Epithelial cell of proximal tubule (primary cell): Measurements from ENCODE around the gene BBS9. TPM values are rescaled to one million over a fixed set of nuclear protein-coding genes. Genes with fewer than 3 reads are reported as not detected.

Experiments used
- DNase-seq: peaks from one replicate; pipeline ENCODE4 v3.0.0-alpha.2; 2011; ENCODE audit warnings: low read depth
- H3K4me3 ChIP-seq: 2 replicates; pipeline ENCODE4 v1.5.1; 2011; ENCODE audit warnings: low read depth, mild to moderate bottlenecking, low read length
- CTCF ChIP-seq: conservative IDR thresholded peaks from 2 replicates; pipeline ENCODE4 v1.5.1; 2012; ENCODE audit warnings: low read depth, mild to moderate bottlenecking, low read length
- total RNA-seq: library from RNA; depleted of rRNA; stranded (reverse); fragments of >200 nt; gene quantifications from 2 replicates; pipeline ENCODE4 v1.2.3, GENCODE V29; 2015

BBS9 gene
- total RNA-seq, 1 donor from 2014 or later = 4.4 TPM

DNA sequence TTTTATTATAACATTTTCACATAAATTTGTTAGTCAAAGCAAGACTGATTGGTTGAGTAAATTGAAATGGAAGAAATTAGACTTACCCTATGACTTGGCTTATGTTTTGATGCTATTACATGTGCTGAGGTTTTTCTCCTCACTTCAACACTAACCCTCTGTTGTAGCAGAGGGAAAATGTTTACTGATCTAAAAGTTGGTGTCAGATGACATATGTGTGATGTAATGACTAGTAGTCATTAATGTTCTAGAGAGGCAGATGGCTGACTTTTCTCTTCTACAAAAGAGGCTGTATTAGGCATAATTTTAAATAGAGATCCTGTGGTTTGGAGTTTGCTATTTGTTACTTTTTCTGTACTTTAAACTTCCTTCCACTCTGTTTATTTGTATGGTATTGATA is 266.0 kb downstream of the BBS9 start:
- TF ChIP-seq CTCF = no peak
- DNase-seq = no peak
- H3K4me3 ChIP-seq = no peak overlapping the region

DNA sequence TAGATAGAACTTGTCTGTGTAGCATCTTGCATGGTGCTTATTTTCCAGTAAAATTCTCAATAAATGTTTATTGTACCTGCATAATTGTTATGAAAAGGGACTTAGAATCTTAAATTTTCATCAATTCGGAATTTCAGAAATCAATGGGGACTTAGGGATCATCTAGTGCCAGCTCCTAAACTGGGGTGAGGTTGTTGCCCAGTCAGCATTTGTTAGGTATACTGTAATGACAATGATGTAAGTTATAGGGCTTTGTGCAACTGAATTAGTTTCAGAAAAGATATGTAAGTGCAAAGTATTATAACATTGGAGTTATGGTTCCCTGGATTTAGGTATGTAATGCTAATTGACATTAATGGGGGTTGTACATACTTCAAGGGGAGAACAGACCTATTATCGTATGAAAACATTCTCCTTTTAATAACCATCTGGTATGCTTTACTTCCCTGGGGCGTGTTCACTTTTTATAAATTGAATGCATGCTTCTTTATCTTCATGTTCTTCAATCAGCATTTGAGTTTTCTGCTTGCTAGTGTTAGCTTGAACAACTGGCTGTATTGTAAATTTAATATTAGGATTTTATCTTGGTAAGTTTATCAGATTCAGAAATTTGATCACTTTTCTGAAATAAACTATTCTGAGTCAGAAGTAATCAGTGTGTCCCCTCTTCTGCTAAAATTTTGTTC is 270.3 kb downstream of the BBS9 start:
- DNase-seq = no peak
- no peak for TF ChIP-seq CTCF
- H3K4me3 ChIP-seq = no peak overlapping the region

- H3K4me3 ChIP-seq = no peak overlapping the region
- TF ChIP-seq CTCF = no peak
- no peak for DNase-seq
These were observed 270.8 kb downstream of the BBS9 start for GRCh38 chr7:33400214-33400538.

DNA sequence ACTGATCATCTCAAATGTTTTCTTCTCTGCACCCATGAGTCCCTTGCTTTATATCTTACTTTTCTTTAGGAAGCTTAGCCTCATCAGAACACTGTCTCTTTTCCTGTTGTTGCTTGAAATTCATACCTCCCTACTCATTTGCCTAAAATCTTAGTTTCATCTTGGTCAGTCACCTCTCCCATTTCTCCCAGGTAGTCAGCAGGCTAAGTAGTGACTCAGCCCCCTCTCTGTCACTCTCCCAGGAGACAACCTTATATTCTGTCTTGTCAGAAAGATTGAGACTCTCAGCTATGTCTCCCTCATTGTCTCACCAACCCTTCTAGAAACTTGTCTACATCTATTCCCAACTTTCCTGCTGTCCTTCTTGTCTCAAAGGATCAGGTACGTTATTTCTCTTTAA is 280.9 kb downstream of the BBS9 start:
- no peak for DNase-seq
- H3K4me3 ChIP-seq = no peak overlapping the region
- no peak for TF ChIP-seq CTCF

DNA sequence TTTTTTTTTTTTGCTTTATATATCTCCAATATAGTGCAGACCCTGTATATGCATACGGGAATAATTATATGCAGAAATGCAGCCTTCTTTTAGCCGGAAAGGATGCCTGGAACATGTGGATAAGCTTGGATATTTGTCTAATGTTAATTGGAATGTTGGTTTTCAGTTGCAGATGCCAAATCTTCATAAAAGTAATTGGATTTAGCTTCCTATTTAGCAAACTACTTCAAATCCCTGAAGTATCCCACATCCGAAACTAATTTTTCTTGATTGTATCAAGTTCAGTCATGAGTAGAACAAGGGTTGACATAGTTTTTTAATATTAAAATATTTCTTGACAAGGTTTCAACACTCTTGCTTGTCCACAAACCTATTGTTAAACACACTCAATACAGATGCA is 281.7 kb downstream of the BBS9 start:
- TF ChIP-seq CTCF = no peak
- H3K4me3 ChIP-seq = no peak overlapping the region
- no peak for DNase-seq

DNA sequence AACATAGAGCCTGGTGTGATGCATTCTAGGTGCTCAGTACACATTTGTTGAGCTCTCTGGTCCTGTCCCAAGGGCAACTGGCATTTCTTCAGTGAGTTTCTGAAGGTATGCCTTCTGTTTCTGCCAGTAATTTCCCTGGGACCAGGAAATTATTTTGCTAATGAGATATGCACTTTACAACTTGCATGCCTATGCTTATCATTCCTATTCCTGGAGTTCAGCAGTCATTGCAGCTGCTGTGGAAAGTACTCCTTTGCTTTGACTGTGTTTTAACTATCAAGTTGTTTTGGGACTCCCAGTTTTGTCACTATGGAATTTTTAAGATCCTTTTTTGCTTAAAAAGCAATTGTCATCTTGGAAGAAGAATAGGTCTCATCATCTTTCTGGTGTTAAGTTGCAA is 283.0 kb downstream of the BBS9 start:
- no peak for TF ChIP-seq CTCF
- no peak overlapping the region for H3K4me3 ChIP-seq

DNA sequence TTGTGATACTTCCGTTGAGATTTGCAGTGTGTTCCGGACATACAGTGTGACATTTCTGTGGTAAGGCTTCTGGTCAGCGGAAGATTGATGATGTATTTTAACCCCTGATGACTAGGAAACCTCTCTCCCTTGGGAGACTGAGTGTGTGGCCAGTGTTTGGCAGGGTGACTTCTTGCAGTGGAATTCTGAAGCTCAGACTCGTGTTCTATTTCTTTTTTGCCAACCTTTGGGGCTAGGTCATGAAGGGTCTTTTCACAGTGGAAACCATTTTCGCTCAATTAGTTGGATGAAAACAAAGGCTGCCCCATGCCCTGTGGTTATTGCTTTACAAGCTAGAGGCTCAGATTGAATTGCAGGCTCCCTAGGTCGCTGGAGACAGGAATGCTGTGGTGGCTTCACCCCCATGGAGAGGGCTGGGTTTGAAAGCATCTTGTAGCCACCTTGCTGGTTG is 288.9 kb downstream of the BBS9 start:
- no peak overlapping the region for H3K4me3 ChIP-seq
- DNase-seq = no peak
- no peak for TF ChIP-seq CTCF

More for the DNA sequence above, 283.0 kb downstream of the BBS9 start:
- DNase-seq = no peak
